ENCODE measurements around the gene PLA2G2F.

The PLA2G2F gene

DNA sequence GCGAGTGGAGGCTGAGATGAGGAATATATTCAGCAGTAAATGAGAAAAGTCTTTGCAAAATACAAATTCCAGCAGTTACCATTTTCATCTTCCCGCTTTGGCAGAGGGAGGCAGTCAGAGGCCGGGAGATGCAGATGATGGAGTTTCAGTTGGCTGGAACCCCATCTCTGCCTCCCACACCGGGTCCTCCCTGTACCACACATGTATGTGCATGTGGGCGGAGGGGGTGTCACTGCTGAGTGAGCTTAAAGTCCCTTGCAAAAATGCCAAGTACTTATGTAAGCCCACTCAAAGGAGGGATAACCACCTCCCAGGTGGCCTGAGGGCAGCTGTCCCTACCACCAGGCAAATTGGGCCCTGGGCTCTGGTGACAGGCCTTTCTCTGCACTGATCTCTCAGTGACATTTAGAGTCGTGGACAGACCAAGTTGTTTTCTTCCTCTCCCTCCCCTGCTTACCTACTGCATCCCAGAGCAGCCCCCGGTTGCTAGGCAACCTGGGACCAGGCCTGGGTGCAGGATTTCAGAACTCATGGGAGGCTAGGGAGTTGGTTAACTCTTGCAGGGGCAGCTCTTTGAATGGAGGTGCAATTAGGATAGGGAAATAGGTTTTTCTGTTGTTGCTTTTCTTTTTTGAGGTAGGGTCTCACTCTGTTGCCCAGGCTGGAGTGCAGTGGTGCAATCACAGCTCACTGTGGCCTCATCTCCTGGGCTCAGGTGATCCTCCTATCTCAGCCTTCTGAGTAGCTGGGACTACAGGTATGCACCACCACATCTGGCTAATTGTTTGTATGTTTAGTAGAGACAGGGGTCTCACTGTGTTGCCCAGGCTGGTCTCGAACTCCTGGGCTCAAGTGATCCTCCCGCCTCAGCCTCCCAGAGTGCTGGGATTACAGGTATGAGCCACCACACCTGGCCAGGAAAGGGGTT is 29.7 kb downstream of the PLA2G2F start:
- DNase-seq (ENCODE audit: low spot score): no peak

DNA sequence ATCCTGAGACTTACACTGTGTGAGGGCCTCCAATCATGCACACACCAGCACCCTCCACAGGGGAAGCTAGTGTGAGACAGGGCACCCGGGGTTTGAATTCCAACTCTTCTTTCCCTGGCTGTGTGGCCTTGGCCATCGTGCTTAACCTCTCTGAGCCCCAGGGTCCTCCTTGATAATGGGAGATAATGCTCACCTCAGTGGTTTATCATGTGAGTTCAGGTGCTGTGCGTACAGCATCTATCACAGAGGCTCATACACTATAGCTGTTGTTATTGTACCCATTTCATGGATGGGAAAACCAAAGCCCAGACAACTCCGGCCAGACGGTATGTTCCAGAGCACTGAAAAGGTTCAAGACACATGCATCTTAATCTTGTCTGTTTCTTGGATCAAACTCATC is 30.8 kb downstream of the PLA2G2F start:
- DNase-seq (ENCODE audit: low spot score): no peak

DNA sequence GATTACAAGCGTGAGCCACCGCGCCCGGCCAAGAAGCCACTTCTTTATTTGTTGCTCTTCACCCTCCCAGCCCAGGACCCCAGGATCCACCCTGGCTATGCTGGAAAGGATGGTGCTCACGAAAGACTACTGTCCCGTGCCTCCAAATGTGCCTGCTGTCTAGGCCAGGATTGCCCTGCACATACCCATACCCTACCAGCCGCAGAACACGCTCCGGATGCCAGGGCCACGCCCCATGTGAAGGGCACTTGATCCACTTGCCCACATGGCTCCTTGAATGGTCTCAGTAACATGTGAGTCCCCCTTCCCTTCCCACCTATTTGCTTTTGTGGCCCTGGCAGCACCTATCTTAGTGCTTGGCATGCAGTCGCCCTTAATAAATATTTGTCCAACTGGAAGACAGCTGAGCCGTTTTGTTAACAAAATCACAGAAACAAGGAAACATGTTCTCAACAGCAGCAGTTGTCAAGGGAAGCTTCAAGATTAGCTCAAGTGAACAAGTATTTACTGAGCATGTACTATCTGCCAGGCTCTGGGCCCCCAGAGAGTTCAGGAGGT is 33.0 kb downstream of the PLA2G2F start:
- DNase-seq (ENCODE audit: low spot score): no peak

DNA sequence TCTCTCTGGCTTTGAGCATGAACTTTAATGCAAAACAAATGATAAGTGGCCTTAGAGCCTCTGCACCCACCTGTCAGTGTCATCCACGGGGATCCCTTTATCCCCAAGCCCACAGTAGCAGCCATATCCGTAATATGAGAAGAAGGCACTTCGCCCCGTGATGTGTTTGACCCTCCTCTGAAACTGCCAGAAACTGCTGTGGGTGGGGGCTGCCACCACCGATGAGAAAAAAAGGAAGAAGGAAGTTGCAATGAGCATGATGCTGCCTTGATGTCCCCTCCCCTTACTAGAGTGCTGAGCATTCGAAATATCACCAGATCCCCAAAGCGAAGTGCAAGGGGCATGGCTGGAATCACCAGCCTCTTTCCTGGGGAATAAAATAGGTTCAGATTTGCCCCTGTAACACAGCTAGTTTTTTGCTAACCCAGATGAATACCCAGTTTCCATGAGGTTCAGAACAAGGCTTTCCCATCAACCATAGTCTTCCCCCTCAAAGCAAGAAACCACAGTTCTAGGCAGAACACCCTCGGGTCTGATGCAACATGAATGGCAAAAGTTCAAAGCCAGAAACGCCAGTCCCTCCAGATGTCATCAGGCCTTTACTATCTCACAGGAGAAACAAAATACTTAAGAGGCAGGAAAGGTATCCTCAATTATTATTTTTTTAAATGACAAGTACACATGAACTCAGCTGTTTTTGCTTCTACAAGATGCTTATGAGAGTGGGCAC is 36.0 kb downstream of the PLA2G2F start:
- no peak for DNase-seq (ENCODE audit: low spot score)

DNA sequence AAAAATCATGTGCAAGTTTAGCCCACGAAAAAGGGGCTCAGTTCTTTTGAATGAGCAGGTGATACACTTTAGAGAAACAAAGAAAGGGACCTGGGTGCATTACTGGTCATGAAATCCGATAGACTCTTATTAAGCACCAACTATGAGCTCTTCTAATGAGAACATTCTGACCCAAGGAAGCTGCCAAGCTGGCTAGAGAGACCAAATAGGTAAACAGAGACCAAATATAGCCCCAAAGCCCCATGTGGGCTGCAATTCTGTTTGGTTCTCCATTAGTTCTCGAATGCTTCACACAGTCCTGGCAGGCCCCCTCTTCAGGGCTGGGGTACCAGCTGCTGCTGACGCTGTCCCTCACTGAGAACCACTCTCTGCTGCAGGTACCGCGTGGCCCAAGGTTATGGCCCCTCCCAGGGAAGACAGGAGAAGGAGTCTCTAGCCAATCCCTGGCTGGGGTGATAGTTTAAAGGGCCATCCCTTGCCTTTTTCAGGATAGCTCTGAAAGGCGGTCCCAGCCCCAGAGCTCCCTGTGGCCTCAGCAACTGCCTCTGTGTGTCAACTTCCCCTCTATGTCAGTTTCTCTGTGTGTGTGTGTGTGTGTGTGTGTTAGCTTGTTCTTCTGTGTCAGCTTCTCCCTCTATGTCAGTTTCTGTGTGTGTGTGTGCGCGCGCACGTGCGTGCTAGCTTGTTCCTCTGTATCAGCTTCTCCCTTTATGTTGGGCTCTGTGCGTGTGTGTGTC is 39.7 kb downstream of the PLA2G2F start:
- DNase-seq (ENCODE audit: low spot score): no peak

DNA sequence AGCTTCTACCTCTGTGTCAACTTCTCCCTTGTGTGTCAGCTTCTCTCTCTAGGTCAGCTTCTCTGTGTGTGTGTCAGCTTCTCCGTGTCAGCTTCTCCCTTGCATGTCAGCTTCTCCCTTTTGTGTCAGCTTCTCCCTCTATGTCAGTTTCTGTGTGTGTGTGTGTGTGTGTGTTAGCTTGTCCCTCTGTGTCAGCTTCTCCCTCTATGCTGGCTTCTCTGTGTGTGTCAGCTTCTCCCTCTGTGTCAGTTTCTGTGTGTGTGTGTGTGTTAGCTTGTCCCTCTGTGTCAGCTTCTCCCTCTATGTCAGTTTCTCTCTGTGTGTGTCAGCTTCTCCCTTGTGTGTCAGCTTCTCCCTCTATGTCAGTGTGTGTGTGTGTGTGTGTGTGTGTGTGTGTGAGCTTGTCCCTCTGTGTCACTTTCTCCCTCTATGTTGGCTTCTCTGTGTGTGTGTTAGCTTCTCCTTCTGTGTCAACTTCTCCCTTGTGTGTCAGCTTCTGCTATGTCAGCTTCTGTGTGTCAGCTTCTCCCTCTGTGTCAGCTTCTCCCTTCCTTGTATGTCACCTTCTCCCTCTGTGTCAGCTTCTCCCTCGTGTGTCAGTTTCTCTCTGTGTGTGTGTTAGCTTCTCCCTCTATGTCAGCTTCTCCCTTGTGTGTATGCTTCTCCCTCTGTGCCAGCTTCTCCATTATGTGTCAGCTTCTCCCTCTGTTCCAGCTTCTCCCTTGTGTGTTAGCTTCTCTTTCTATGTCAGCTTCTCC is 40.4 kb downstream of the PLA2G2F start:
- no peak for DNase-seq (ENCODE audit: low spot score)

DNA sequence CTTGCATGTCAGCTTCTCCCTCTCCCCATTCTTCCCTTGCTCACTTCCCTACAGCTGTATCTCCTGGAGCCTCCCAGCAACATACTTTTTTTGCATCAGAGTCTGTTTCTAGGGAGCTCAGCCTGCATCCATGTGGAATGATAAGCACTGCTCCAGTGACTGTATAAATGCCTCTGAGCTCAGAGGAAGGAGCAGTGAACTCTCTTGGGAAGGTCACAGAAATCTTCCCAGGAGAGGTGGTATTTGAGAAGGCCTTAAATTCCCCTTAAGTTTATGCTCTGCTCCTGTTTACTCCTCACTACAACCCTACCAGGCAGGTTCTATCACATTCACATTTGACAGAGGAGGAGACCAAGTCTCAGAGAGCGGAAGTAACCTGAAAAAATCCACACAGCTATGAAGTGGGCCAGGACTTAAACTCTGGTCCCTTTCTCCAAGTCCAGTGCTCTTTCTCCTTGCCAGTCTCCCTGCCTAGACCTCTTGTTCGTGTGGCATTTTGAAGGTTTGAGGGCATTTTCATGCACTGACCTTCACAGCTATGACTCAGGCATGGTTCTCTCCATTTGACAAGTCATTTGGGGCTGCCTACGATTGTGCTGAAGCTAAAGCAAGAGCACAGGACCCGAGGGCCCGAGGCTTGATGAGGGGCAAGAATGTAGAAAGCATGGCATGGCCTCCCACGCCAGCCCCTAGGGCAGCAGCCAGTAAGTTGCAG is 41.2 kb downstream of the PLA2G2F start:
- no peak for DNase-seq (ENCODE audit: low spot score)

DNA sequence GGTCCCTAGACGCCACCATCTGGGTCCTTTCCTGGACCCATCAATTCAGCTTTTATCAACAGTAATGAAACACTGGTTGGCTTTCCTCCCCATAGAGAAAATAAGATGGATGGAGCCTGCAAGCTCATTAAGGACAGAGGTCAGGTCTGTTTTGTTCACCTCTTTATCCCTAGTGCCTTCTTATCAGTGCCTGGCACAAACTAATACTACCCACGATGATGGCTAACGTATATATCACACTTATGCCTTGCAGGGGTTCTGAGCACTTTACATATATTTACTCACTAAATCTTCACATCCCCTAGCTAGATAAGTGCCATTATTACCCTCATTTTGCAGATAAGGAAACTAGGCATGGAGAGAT is 41.7 kb downstream of the PLA2G2F start:
- DNase-seq (ENCODE audit: low spot score): no peak

DNA sequence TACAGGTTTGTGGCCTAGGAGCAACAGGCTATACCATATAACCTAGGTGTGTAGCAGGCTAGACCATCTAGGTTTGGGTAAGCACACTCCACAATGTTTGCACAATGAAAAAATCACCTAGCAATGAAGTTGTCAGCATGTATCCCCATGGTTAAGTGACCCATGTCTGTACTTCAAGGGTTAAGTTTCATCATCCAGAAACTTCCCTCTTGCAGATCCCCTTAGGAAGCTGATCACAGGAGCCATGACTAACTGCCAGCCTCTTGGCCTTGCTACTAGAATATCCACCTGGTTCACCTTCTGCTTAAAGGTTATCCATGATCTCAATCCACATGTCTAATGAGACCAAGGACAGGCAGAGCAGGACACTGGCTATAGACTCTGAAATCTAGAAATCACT is 43.3 kb downstream of the PLA2G2F start:
- no peak for DNase-seq (ENCODE audit: low spot score)

DNA sequence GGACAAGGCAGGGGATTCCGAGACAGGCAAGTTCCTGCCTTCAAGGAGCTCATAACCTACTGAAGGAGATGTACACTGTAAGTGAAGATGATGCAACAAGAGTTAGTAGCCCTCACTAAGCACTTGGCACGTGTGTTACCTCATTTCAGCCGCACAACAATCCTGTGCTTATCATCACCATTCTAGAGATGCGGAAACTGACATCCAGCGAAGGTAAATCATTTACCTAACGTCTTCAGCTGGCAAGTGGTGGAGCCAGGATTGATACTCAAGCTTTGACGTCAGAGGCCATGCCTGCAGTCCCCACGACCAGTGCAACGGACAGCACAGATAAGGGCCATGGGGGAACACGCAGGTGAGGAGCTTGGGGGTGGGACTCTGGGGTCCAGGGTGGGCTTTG is 43.9 kb downstream of the PLA2G2F start:
- DNase-seq (ENCODE audit: low spot score): no peak

DNA sequence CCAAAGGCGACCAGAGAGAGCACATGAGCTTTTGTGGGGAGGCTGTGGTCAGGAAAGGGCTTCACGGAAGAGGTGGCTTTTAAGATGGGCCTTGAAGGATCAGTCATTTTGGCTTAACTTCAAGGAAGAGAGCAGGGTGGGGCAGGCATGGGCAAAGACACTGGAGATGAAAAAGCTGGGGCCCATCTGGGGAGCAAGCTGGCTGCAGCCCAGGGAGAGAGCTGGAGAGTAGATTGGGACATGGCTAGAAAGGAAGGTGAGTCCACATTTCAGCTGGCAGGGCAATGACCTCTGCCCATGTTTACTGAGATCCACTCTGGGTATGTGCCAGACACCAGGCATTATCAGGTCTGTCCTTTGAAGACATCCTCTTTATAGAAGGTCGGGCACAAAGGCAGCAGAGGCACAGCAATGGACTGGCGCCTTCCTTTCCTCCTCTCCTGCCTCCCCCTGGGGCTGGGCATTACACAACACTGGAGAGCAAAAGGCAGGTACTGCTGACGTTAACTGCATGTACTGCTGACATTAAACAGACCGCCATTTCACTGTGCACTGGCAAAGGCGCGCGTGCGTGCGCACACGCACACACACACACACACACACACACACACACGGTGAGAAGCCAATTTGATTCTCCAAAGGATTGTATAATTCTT is 44.6 kb downstream of the PLA2G2F start:
- peak; percentile 36 for DNase-seq (ENCODE audit: low spot score)

DNA sequence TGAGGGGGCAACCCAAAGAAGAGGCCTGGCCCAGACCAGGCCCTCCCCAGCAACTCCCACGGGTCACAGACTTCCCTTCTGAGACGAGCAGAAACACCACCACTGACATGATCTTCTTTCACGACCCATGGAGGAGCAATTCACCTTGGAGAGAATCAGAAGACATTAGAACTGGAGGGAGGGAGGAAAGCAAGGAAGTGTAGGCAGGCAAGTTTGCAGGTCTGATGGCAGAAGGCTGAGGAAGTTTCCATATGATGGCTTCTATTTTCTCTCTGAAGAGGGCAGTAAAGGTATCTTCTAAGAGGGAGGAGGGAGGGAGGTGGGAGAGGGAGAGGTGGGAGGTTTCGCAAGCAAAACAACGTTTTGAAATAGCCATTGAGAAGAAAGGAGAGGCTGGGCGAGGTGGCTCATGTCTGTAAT is 45.4 kb downstream of the PLA2G2F start:
- DNase-seq (ENCODE audit: low spot score): no peak

DNA sequence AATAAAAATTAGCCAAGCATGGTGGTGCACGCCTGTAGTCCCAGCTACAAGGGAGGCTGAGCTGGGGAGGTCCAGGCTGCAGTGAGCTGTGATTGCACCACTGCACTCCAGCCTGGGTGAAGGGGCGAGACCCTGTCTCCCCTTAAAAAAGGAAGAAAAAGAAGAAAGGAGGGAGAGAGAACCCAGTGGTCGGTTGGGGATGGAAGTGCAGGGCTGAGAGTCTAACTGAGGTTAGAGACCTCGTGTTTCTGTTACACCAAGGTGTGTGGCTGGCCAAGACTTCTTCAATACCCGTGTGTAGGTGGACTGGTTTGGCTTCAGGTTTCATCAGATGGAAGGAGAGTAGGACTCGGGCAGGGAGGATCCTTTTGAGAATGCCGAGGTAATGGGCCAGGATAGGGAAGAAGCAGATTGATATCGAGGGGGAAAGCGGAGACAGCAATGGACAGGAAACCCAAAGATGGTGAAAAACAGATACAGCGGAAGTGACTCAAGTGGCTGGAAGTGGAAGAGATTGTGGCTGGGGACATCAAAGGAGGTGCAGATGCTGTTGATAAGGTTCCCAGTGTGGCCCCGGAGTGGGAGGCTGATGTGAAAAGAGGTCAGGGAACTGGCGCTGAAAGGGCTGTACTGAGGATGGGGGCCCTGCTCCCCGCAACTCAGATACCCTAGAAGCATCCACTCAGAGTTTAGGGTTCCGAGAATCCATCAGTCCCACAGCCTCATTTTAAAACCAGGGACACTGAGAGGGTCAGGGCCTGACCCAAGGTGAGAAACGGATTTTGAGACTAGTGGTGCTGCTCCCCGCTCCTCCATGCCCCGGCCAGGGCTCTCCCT is 46.1 kb downstream of the PLA2G2F start:
- no peak for DNase-seq (ENCODE audit: low spot score)

DNA sequence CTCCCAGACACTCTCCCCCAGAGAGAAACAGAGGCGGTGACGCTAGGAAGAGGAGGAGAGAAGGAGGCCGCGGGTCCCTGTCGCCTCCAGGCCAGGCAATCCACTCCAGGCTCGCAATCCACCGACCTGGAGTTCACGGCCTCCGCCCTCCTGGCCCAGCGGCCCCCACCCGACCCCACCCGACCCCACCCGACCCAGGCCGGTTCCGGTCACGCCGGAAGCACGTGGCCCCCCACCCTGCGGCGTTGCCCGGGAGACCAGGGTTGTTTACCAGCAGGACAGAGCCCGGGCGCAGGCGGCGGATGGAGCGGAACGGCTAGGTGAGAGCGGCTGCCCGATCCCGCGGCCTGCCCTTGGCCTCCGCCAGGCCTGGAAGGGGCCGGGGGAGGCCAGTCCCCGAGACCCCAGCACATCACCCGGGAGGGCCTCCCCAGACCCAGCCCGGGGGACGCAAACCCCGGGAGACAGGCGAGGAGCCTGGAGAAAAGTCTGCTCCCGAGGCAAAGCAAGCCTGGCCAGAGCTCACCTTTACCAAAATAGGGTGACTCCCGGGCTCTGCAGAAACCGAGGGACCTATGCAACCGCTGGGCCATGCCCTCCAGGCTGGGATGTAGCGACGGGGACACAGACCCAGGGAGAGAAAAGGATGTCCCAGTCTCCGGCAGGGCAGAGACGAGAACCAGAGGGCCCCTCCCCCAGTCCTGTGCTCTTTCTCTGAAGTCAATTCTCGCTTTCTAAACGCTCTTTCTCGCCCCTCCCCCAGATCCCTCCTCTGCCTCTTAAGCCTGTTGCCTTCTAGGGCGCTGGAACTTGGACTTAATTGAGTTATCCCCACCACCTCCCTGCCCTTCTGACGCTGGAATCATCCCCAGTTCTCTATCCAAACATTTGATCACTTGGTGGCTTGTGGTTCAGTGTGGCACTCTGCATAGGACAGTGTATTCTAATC is 47.0 kb downstream of the PLA2G2F start, which contains the start of the genes PLA2G2C and UBXN10:
TSS of gene PLA2G2C (minus strand) at position 685 of the 949 bp plus-strand sequence. CDS start 9,155 bp downstream, outside the sequence.
TSS of gene UBXN10 (plus strand) at position 263 of the 949 bp plus-strand sequence. CDS start 4,466 bp downstream, outside the sequence.
- DNase-seq (ENCODE audit: low spot score): peak; percentile 49

DNA sequence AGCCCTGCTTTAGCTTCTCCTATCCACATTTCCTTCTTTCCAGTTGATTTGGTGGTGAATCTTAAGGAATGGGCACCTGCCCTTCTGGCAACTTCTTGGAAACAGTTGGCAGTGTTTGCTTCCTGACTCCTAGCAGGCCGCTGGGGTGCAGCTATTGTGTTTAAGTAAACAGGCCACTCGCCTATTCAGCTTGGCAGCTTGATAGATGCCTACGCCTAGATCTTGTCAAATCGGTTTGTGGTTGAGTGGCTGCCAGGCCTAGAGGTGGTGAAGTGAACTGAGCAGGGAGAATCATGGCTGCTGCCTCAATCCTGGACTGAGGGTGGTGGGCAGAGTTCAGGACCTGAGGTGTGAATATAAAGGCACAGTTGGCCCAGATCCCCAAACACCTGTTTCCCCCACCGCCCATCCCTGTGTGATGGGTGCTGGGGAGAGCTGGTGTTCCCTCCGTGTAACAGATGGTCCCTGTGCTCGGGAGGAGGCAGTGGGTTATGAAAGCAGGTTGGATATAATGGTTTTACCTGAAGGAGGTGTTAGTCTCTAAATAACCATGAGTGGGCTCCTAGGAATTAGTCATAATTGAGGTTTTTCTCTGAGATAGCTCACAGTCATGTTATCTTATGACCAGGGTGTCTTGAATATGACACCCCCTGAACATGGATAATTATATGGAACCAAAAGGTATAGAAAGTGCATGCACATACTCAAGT is 48.1 kb downstream of the PLA2G2F start:
- DNase-seq (ENCODE audit: low spot score): peak; percentile 48

DNA sequence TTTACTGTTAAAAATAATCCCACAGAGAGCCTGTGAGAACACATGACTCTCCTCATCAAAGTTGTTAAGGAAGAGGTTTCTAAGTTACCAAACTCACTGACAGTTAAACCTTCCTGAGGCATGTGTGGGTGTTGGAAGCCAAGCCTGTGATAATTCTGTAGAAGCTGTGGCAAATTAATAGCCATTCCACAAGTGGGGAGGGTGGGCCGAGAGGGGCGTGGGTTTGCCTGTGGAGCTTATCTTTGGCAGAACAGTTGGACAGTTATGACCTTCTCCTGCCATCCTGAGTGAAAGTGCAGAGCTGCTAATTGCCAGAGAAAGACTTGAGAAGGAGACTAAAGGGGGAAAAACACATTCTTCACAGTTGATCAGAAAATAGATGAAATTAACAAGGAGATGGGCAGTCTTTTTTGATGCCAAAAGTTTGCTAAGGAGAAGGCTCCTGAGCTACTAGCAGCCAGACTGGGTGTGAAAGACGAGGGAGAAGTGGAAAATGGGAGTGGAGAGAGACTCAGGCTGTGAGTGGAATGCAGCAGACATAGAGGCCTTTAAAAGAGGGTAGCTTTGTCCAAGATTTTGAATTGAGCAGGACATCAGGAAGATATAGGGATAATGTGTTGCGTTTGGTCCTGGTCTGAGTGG is 48.8 kb downstream of the PLA2G2F start:
- DNase-seq (ENCODE audit: low spot score): peak; percentile 47

DNA sequence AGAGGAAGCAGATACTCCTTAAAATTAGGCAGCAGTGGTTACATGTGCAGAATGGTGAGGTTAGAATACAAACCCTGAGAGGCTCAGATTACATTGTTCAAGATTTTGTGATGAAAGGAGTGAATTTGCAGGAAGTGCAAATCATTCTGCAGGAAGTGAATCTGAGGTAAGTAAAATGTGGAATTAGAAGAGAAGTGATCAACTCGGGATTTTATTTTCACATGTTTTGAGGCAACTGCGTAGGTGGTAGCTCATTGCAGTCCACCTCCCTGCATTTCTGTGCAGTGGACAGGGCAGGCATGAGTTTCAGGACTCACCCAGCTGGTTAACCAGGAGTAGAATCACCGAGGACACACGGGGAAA is 49.3 kb downstream of the PLA2G2F start:
- no peak for DNase-seq (ENCODE audit: low spot score)

Measured in hematopoietic multipotent progenitor cell treated with erythropoietin and hydrocortisone succinate and interleukin-3 and kit ligand, for 15 days (in vitro differentiated cells).